Mesenchymal stem cell (in vitro differentiated cells and primary cell): ENCODE data around the gene TXNDC5.
A peak's percentile ranks its signal among the peaks of the same experiment; 100 is the strongest.

Source experiments
- DNase-seq: peaks from one replicate; pipeline ENCODE4 v3.0.0-alpha.2; 2013
- H2AFZ ChIP-seq: one replicate; pipeline ENCODE4 v1.6.1; 2013; ENCODE audit warnings: low read depth, mild to moderate bottlenecking, control low read depth, inconsistent platforms, low read length, moderate library complexity
- H2AK5ac ChIP-seq: 2 replicates; pipeline ENCODE4 v1.6.1; 2013; ENCODE audit warnings: low read length, moderate library complexity, mild to moderate bottlenecking, inconsistent platforms; ENCODE audit not compliant: severe bottlenecking
- H2BK120ac ChIP-seq: one replicate; pipeline ENCODE4 v1.6.1; 2013; ENCODE audit warnings: low read depth, mild to moderate bottlenecking, inconsistent platforms, low read length, moderate library complexity
- H2BK12ac ChIP-seq, 2 experiments: one replicate each; pipeline ENCODE4 v1.6.1; 2013; ENCODE audit warnings: inconsistent platforms in 2 of 2, low read length in 2 of 2, mild to moderate bottlenecking in 2 of 2, moderate library complexity in 2 of 2, control low read depth in 1 of 2
- H2BK15ac ChIP-seq: one replicate; pipeline ENCODE4 v1.6.1; 2013; ENCODE audit warnings: mild to moderate bottlenecking, low read depth, inconsistent platforms; ENCODE audit not compliant: poor library complexity, severe bottlenecking
- H2BK5ac ChIP-seq: 2 replicates; pipeline ENCODE4 v1.6.1; 2013; ENCODE audit warnings: low read depth, mild to moderate bottlenecking, low read length, control low read depth, inconsistent platforms; ENCODE audit not compliant: poor library complexity, severe bottlenecking
- H3K14ac ChIP-seq, 2 experiments: one replicate each; pipeline ENCODE4 v1.6.1; 2013; ENCODE audit warnings: inconsistent platforms in 2 of 2, low read length in 2 of 2, control low read depth in 1 of 2, mild to moderate bottlenecking in 1 of 2, moderate library complexity in 1 of 2
- H3K18ac ChIP-seq, 2 experiments: one replicate each; pipeline ENCODE4 v1.6.1; 2013; ENCODE audit warnings: inconsistent platforms in 2 of 2, low read length in 2 of 2, control low read depth in 1 of 2, low read depth in 1 of 2, mild to moderate bottlenecking in 1 of 2
- H3K23ac ChIP-seq, 2 experiments: one replicate each; pipeline ENCODE4 v1.6.1; 2013; ENCODE audit warnings: inconsistent platforms in 2 of 2, low read length in 2 of 2, mild to moderate bottlenecking in 2 of 2, moderate library complexity in 2 of 2, control low read depth in 1 of 2
- H3K27ac ChIP-seq: 2 replicates; pipeline ENCODE4 v1.5.1; 2013; ENCODE audit warnings: mild to moderate bottlenecking, moderate library complexity, low read length, control low read depth, inconsistent platforms; ENCODE audit not compliant: poor library complexity, severe bottlenecking
- H3K27me3 ChIP-seq, 2 experiments: 2 replicates each; pipeline versions ENCODE4 v1.6.1 to v1.7.0; 2013; ENCODE audit warnings: low read length in 2 of 2, mild to moderate bottlenecking in 2 of 2, moderate library complexity in 2 of 2, control low read depth in 1 of 2, inconsistent platforms in 1 of 2; ENCODE audit not compliant: control insufficient read depth in 1 of 2, insufficient read depth in 1 of 2
- H3K36me3 ChIP-seq, 2 experiments: 2 replicates each; pipeline versions ENCODE4 v1.6.1 to v1.7.0; 2013; ENCODE audit warnings: low read length in 2 of 2, control low read depth in 1 of 2, inconsistent platforms in 1 of 2, low read depth in 1 of 2, mild to moderate bottlenecking in 1 of 2; ENCODE audit not compliant: insufficient read depth in 2 of 2, control insufficient read depth in 1 of 2
- H3K4ac ChIP-seq, 2 experiments: one replicate each; pipeline ENCODE4 v1.6.1; 2013; ENCODE audit warnings: inconsistent platforms in 2 of 2, low read length in 2 of 2, mild to moderate bottlenecking in 2 of 2, moderate library complexity in 2 of 2, control low read depth in 1 of 2, low read depth in 1 of 2
- H3K4me1 ChIP-seq: 2 replicates; pipeline ENCODE4 v1.6.1; 2013; ENCODE audit warnings: low read depth, low read length, control low read depth; ENCODE audit not compliant: control insufficient read depth, insufficient read depth
- H3K4me2 ChIP-seq: 2 replicates; pipeline ENCODE4 v1.6.1; 2013; ENCODE audit warnings: low read length, mild to moderate bottlenecking, inconsistent platforms; ENCODE audit not compliant: poor library complexity, severe bottlenecking
- H3K4me3 ChIP-seq, 2 experiments: 2 replicates each; pipeline versions ENCODE4 v1.5.1 to v1.7.0; 2013; ENCODE audit warnings: low read length in 2 of 2, mild to moderate bottlenecking in 2 of 2, control low read depth in 1 of 2, low read depth in 1 of 2; ENCODE audit not compliant: insufficient read depth in 1 of 2
- H3K79me1 ChIP-seq: replicated peaks from 2 replicates; pipeline ENCODE4 v1.6.1; 2013; ENCODE audit warnings: mild to moderate bottlenecking, control low read depth, low read length, inconsistent platforms; ENCODE audit not compliant: poor library complexity, severe bottlenecking
- H3K9ac ChIP-seq: 2 replicates; pipeline ENCODE4 v1.7.0; 2013; ENCODE audit warnings: mild to moderate bottlenecking, low read length, moderate library complexity
- H3K9me3 ChIP-seq: 2 replicates; pipeline ENCODE4 v1.7.0; 2013; ENCODE audit warnings: mild to moderate bottlenecking, low read length; ENCODE audit not compliant: control insufficient read depth
- H4K8ac ChIP-seq: one replicate; pipeline ENCODE4 v1.6.1; 2013; ENCODE audit warnings: inconsistent platforms, mild to moderate bottlenecking, low read length, moderate library complexity
- H4K91ac ChIP-seq: one replicate; pipeline ENCODE4 v1.6.1; 2013; ENCODE audit warnings: mild to moderate bottlenecking, low read length, inconsistent platforms
- WGBS: methylation state at CpG from one replicate; pipeline ENCODE4 v1.1.7; 2013; ENCODE audit warnings: mixed read lengths; 5-methylcytosine and 5-hydroxymethylcytosine counted together

Gene TXNDC5

GRCh38 chr6:7879579-7879978, 31.0 kb downstream of the TXNDC5 start:
- no peak overlapping the region for H3K14ac ChIP-seq
- no peak overlapping the region for H4K8ac ChIP-seq
- H2AK5ac ChIP-seq: no peak overlapping the region
- WGBS: 93% methylated on average over 6 of the region's 6 CpGs
- peaks cover 34 to 63% of the 10 kb centered on the region in 2 experiments for H3K36me3 ChIP-seq
- no peak overlapping the region for H3K27ac ChIP-seq
- peaks cover 16% of the 10 kb centered on the region for H3K4me1 ChIP-seq
- H2AFZ ChIP-seq: no peak overlapping the region
- H2BK5ac ChIP-seq: no peak overlapping the region
- peaks cover 2% of the 10 kb centered on the region for H3K79me1 ChIP-seq
- H3K18ac ChIP-seq: no peak overlapping the region
- H2BK15ac ChIP-seq: no peak overlapping the region
- no peak overlapping the region for H3K9ac ChIP-seq
- no peak overlapping the region for H3K4me3 ChIP-seq
- H3K4ac ChIP-seq: no peak overlapping the region
- no peak overlapping the region for H3K4me2 ChIP-seq
- no peaks in the 10 kb centered on the region for H3K9me3 ChIP-seq
- H4K91ac ChIP-seq: no peak overlapping the region
- H2BK120ac ChIP-seq: no peak overlapping the region
- no peaks in the 10 kb centered on the region for H3K27me3 ChIP-seq
- no peak for DNase-seq
- H2BK12ac ChIP-seq: no peak overlapping the region
- H3K23ac ChIP-seq: no peak overlapping the region

GRCh38 chr6:7879043-7879442, 31.5 kb downstream of the TXNDC5 start:
- no peak overlapping the region for H2AK5ac ChIP-seq
- no peak overlapping the region for H3K4ac ChIP-seq
- H3K23ac ChIP-seq: no peak overlapping the region
- no peak overlapping the region for H2BK12ac ChIP-seq
- H4K91ac ChIP-seq: no peak overlapping the region
- H3K4me2 ChIP-seq: no peak overlapping the region
- 100% methylated on average over 1 of the region's 2 CpGs for WGBS
- H3K14ac ChIP-seq: no peak overlapping the region
- H4K8ac ChIP-seq: no peak overlapping the region
- H3K27ac ChIP-seq: no peak overlapping the region
- H2BK15ac ChIP-seq: no peak overlapping the region
- H2BK5ac ChIP-seq: no peak overlapping the region
- no peak overlapping the region for H3K18ac ChIP-seq
- no peaks in the 10 kb centered on the region for H3K79me1 ChIP-seq
- H2AFZ ChIP-seq: no peak overlapping the region
- peaks cover 28 to 58% of the 10 kb centered on the region in 2 experiments for H3K36me3 ChIP-seq
- no peaks in the 10 kb centered on the region for H3K9me3 ChIP-seq
- DNase-seq: no peak
- H3K9ac ChIP-seq: no peak overlapping the region
- no peak overlapping the region for H2BK120ac ChIP-seq
- peaks cover 16% of the 10 kb centered on the region for H3K4me1 ChIP-seq
- no peaks in the 10 kb centered on the region for H3K27me3 ChIP-seq
- no peak overlapping the region for H3K4me3 ChIP-seq

- 95% methylated on average over 10 of the region's 10 CpGs for WGBS
- peaks cover 16% of the 10 kb centered on the region for H3K4me1 ChIP-seq
- H3K23ac ChIP-seq: no peak overlapping the region
- no peak overlapping the region for H4K91ac ChIP-seq
- H3K27me3 ChIP-seq: no peaks in the 10 kb centered on the region
- no peak overlapping the region for H2BK12ac ChIP-seq
- H3K4me2 ChIP-seq: no peak overlapping the region
- no peak overlapping the region for H3K18ac ChIP-seq
- H3K79me1 ChIP-seq: no peaks in the 10 kb centered on the region
- no peak for DNase-seq
- H3K14ac ChIP-seq: no peak overlapping the region
- no peak overlapping the region for H3K9ac ChIP-seq
- no peak overlapping the region for H2BK120ac ChIP-seq
- no peak overlapping the region for H4K8ac ChIP-seq
- no peak overlapping the region for H2BK15ac ChIP-seq
- H2BK5ac ChIP-seq: no peak overlapping the region
- H2AFZ ChIP-seq: no peak overlapping the region
- no peak overlapping the region for H3K27ac ChIP-seq
- H3K9me3 ChIP-seq: no peaks in the 10 kb centered on the region
- H3K4me3 ChIP-seq: no peak overlapping the region
- peaks cover 24 to 52% of the 10 kb centered on the region in 2 experiments for H3K36me3 ChIP-seq
- no peak overlapping the region for H3K4ac ChIP-seq
- no peak overlapping the region for H2AK5ac ChIP-seq
These were observed 32.1 kb downstream of the TXNDC5 start for GRCh38 chr6:7878401-7878964.

- Histone ChIP-seq H2BK15ac (no peak overlapping the region), H3K18ac (no peak overlapping the region), H3K36me3 (no peaks in the 10 kb centered on the region), H3K79me1 (no peaks in the 10 kb centered on the region), H3K4me2 (no peak overlapping the region), H2BK120ac (no peak overlapping the region), H3K27ac (no peak overlapping the region), H3K14ac (peak overlapping the region in 1 of 2 experiments; percentile 29), H2AK5ac (no peak overlapping the region), H2BK12ac (no peak overlapping the region), H2BK5ac (no peak overlapping the region), H3K4me1 (peaks cover 1% of the 10 kb centered on the region), H3K9ac (no peak overlapping the region), H3K4me3 (no peak overlapping the region), H3K9me3 (no peaks in the 10 kb centered on the region), H3K27me3 (peaks cover 0 to 4% of the 10 kb centered on the region in 2 experiments), H3K4ac (no peak overlapping the region), H3K23ac (no peak overlapping the region), H4K91ac (no peak overlapping the region), H2AFZ (no peak overlapping the region), H4K8ac (no peak overlapping the region)
- 87% methylated on average over 10 of the region's 10 CpGs for WGBS
- DNase-seq: no peak
These were observed 41.7 kb downstream of the TXNDC5 start for GRCh38 chr6:7868926-7869325.
